ENCODE results near the gene SCYGR2. TPM values are rescaled to one million over a fixed set of nuclear protein-coding genes. Genes with fewer than 3 reads are reported as not detected.

Gene SCYGR2
- total RNA-seq, 1 donor: not detected

DNA sequence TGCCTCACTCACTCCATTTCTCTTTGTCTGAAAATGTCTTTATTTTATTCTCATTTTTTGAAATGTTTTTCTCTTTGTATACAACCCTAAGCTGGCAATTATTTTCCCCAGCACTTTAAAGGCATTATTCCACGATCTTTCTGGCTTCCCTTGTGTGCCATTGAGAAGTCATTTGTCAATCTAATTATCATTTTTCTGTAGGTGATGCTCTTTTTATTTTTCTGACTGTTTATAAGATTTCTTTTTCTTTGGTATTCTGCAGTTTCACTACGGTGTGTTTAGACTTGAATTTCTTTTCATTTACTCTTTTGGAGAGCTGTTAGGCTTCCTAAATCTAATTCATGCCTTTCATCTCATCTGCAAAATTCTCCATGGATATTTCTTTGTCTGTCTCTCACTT, 26.7 kb downstream of the SCYGR2 start:
- Histone ChIP-seq H3K4me3 (ENCODE audit: low read length) (no peak overlapping the region), H3K4me1 (ENCODE audit: insufficient read depth, low read length) (no peaks in the 10 kb centered on the region), H3K27me3 (ENCODE audit: insufficient read depth, low read length) (no peaks in the 10 kb centered on the region), H3K9me3 (ENCODE audit: low read depth, low read length) (no peaks in the 10 kb centered on the region)

DNA sequence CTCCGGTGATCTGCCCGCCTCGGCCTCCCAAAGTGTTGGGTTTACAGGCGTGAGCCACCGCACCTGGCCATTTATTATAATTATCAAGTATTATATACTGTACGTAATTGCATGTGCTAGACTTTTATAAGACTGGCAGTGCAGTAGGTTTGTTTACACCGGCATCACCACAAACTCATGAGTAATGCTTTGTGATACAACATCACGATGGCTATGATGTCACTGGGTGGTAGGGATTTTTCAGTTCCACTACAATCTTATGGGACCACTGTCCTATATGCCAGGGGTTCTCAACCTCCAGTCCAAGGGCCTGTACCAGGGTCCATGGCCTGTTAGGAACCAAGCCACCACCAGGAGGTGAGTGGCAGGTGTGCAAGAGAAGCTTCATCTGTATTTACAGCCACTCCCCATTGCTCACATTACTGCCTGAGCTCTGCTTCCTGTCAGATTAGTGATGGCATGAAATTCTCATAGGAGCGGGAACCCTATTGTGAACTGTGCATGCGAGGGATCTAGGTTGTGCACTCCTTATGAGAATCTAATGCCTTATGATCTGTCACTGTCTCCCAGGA, 28.0 kb downstream of the SCYGR2 start:
- H3K27me3 ChIP-seq (ENCODE audit: insufficient read depth, low read length): no peaks in the 10 kb centered on the region
- no peak overlapping the region for H3K4me3 ChIP-seq (ENCODE audit: low read length)
- H3K4me1 ChIP-seq (ENCODE audit: insufficient read depth, low read length): no peaks in the 10 kb centered on the region
- no peaks in the 10 kb centered on the region for H3K9me3 ChIP-seq (ENCODE audit: low read depth, low read length)

DNA sequence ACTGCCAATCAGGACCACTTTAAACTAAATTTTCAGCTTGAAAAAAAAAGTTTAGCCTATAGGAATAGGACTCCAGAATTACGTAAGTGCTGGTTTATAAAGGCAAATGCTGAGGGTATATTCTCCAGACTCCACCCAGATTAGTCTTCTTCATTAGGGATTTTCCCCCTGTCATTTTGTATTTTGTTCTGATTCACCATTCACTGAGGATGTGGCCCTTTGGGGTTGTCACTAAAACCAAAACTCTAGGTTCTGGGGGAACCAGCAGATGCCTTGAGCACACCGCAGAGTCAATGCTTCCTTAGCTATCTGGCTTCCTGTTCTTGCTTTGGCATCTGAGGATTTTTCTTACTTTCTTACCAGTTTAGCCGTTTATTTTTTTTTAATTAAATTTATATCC, 29.1 kb downstream of the SCYGR2 start:
- no peaks in the 10 kb centered on the region for H3K27me3 ChIP-seq (ENCODE audit: insufficient read depth, low read length)
- H3K9me3 ChIP-seq (ENCODE audit: low read depth, low read length): no peaks in the 10 kb centered on the region
- no peaks in the 10 kb centered on the region for H3K4me1 ChIP-seq (ENCODE audit: insufficient read depth, low read length)
- H3K4me3 ChIP-seq (ENCODE audit: low read length): no peak overlapping the region

GRCh38 chr2:227629435-227629834, 30.7 kb downstream of the SCYGR2 start:
- H3K9me3 ChIP-seq (ENCODE audit: low read depth, low read length): no peaks in the 10 kb centered on the region
- no peak overlapping the region for H3K4me3 ChIP-seq (ENCODE audit: low read length)
- H3K27me3 ChIP-seq (ENCODE audit: insufficient read depth, low read length): no peaks in the 10 kb centered on the region
- no peaks in the 10 kb centered on the region for H3K4me1 ChIP-seq (ENCODE audit: insufficient read depth, low read length)

DNA sequence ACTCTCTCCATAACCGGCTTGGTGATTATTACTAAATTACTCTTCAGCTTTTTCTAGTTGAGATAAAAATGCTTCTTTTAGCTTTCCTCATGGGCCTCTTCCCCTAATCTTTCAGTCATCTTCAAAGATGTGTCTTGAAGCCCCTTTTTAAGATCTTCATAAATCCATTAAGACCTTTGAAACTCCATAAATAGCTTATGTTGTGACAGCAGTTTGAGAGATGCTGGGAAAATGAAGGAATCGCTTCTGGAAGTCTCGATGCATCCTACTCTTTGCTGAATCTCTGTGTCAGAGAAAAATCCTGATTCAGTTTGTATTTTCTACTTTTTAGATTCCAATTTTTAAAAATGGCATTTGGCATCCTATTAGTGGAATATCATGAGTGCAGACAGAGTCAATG, 31.6 kb downstream of the SCYGR2 start:
- H3K4me1 ChIP-seq (ENCODE audit: insufficient read depth, low read length): no peaks in the 10 kb centered on the region
- no peaks in the 10 kb centered on the region for H3K9me3 ChIP-seq (ENCODE audit: low read depth, low read length)
- no peaks in the 10 kb centered on the region for H3K27me3 ChIP-seq (ENCODE audit: insufficient read depth, low read length)
- H3K4me3 ChIP-seq (ENCODE audit: low read length): no peak overlapping the region

GRCh38 chr2:227632827-227633226, 34.1 kb downstream of the SCYGR2 start:
- Histone ChIP-seq H3K27me3 (ENCODE audit: insufficient read depth, low read length) (no peaks in the 10 kb centered on the region), H3K4me1 (ENCODE audit: insufficient read depth, low read length) (no peaks in the 10 kb centered on the region), H3K4me3 (ENCODE audit: low read length) (no peak overlapping the region)

DNA sequence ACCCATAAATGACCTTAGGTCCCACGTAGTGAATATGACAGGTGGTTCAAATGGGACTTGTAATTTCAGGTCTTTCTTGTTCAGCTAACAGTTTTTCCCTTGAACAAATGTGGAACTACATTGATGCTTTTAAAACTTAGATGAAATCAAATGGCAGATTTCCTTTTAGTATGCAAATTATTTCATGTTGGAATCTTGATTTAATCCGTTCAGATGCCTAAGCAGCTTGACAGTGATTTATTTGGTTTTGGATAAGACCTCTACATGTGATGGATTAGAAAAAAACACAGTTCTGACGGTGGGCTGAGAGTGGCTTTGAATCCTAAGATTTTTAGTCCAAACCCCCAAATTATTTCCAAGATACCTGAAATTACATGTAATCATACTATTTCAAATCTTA, 35.5 kb downstream of the SCYGR2 start:
- Histone ChIP-seq H3K4me3 (ENCODE audit: low read length) (no peak overlapping the region), H3K9me3 (ENCODE audit: low read depth, low read length) (no peaks in the 10 kb centered on the region), H3K27me3 (ENCODE audit: insufficient read depth, low read length) (no peaks in the 10 kb centered on the region), H3K4me1 (ENCODE audit: insufficient read depth, low read length) (no peaks in the 10 kb centered on the region)

More at GRCh38 chr2:227632827-227633226, 34.1 kb downstream of the SCYGR2 start:
- no peaks in the 10 kb centered on the region for H3K9me3 ChIP-seq (ENCODE audit: low read depth, low read length)

DNA sequence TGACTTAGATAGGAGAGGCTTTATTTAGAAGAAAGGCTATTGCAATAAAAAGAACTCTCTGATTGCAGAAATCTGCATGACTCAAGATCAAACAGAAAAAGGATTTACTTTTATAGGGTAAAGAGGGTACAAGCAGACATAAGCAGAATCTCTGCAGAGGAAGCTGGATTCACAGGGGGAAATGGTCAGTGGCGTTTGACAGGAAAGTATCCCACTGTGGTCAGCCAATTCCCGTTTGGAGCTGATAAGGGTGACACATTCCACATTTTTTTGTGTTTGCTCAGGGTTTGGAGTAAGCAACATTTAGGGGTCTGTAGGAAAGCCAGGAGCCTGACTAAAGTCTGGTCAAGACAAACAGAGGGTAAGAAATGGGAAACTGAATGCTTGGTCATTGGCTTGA, 44.0 kb downstream of the SCYGR2 start:
- H3K9me3 ChIP-seq (ENCODE audit: low read depth, low read length): no peaks in the 10 kb centered on the region
- H3K4me1 ChIP-seq (ENCODE audit: insufficient read depth, low read length): no peaks in the 10 kb centered on the region
- H3K27me3 ChIP-seq (ENCODE audit: insufficient read depth, low read length): no peaks in the 10 kb centered on the region
- no peak overlapping the region for H3K4me3 ChIP-seq (ENCODE audit: low read length)

DNA sequence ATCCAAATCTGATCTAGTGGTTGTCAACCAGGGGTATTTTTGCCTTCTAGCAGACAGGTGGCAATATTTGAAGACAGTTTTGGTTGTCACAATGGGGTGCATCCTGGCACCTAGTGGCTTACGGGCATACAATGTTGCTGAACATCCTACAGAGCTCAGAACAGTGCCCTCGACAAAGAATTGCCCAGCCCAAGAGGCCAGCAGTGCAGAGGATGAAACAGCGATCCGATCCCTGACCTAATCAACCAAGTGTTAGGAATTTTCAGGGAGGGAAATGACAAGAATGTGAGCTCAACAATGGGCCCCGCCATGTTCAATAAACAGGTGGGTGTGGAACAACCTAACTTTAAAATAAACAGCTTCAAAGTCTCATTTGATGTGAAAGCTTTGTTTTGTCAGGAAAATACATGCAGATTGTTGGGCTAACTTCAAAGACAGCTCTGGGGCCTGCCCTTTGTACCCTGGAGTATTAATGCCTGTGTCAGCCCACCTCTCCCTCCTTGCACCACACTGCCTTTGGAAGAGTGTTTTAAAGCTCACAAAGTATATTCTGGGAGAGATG, 45.4 kb downstream of the SCYGR2 start:
- no peak overlapping the region for H3K4me3 ChIP-seq (ENCODE audit: low read length)
- H3K4me1 ChIP-seq (ENCODE audit: insufficient read depth, low read length): no peaks in the 10 kb centered on the region
- H3K27me3 ChIP-seq (ENCODE audit: insufficient read depth, low read length): no peaks in the 10 kb centered on the region
- H3K9me3 ChIP-seq (ENCODE audit: low read depth, low read length): no peaks in the 10 kb centered on the region

Other genes starting within 250 kb of the SCYGR2 start
- not detected for gene TM4SF20, start 219.6 kb upstream of the SCYGR2 start, total RNA-seq
- gene SCYGR1, start 210.9 kb upstream of the SCYGR2 start, total RNA-seq: not detected
- 86.6 TPM for gene AGFG1, start 126.7 kb upstream of the SCYGR2 start, total RNA-seq
- not detected for gene SCYGR3, start 15.9 kb downstream of the SCYGR2 start, total RNA-seq
- not detected for gene SCYGR4, start 18.6 kb downstream of the SCYGR2 start, total RNA-seq
- not detected for gene SCYGR5, start 67.9 kb downstream of the SCYGR2 start, total RNA-seq
- not detected for gene SLC19A3, start 119.1 kb downstream of the SCYGR2 start, total RNA-seq
- not detected for gene SCYGR6, start 125.9 kb downstream of the SCYGR2 start, total RNA-seq
- gene SCYGR7, start 129.4 kb downstream of the SCYGR2 start, total RNA-seq: not detected
- not detected for gene SCYGR8, start 147.0 kb downstream of the SCYGR2 start, total RNA-seq
- 130 TPM for gene CCL20, start 214.9 kb downstream of the SCYGR2 start, total RNA-seq

Data from mononuclear cell (primary cell).